ENCODE data around the gene BUD23.
"Not testable (repeated sequence)": the region's sequence is repeated elsewhere in the genome, so short reads cannot be mapped to it uniquely, and the experiment has no call there.

The BUD23 gene

GRCh38 chr7:73720443-73720842 lies 37.0 kb downstream of the BUD23 start:
- not testable (repeated sequence) for DNase-seq

- no peak for DNase-seq
Measured at GRCh38 chr7:73721377-73721817, 38.0 kb downstream of the BUD23 start.

GRCh38 chr7:73722182-73722581 lies 38.8 kb downstream of the BUD23 start:
- DNase-seq: not testable (repeated sequence)

GRCh38 chr7:73722785-73723184 lies 39.4 kb downstream of the BUD23 start:
- DNase-seq: no peak

- DNase-seq: no peak
Measured at GRCh38 chr7:73723813-73724212, 40.4 kb downstream of the BUD23 start.

GRCh38 chr7:73726083-73726466 lies 42.7 kb downstream of the BUD23 start:
- DNase-seq: no peak

GRCh38 chr7:73727952-73728351 lies 44.6 kb downstream of the BUD23 start:
- no peak for DNase-seq

GRCh38 chr7:73728551-73728950 lies 45.2 kb downstream of the BUD23 start:
- DNase-seq: no peak

- no peak for DNase-seq
Measured at GRCh38 chr7:73730485-73730884, 47.1 kb downstream of the BUD23 start.

GRCh38 chr7:73732397-73732796 lies 49.0 kb downstream of the BUD23 start:
- no peak for DNase-seq

- peak; percentile 95 for DNase-seq
Measured at GRCh38 chr7:73734619-73735527, 51.5 kb downstream of the BUD23 start.

- no peak for DNase-seq
Measured at GRCh38 chr7:73735528-73735905, 52.1 kb downstream of the BUD23 start.

GRCh38 chr7:73736885-73737284 lies 53.5 kb downstream of the BUD23 start:
- DNase-seq: no peak

GRCh38 chr7:73737491-73738219 lies 54.3 kb downstream of the BUD23 start:
- DNase-seq: no peak

GRCh38 chr7:73738220-73738611 lies 54.8 kb downstream of the BUD23 start:
- peak; percentile 64 for DNase-seq

- peak; percentile 92 for DNase-seq
Measured at GRCh38 chr7:73738612-73739386, 55.4 kb downstream of the BUD23 start, which contains the start of gene ABHD11. Gene ABHD11, minus strand, starts transcription at chr7:73738802. Its CDS starts 32 bp downstream, at chr7:73738770.

- no peak for DNase-seq
Measured at GRCh38 chr7:73739387-73739767, 56.0 kb downstream of the BUD23 start.

- DNase-seq: no peak
Measured at GRCh38 chr7:73740212-73740611, 56.8 kb downstream of the BUD23 start.

GRCh38 chr7:73740771-73741170 lies 57.4 kb downstream of the BUD23 start:
- DNase-seq: no peak

- DNase-seq: no peak
Measured at GRCh38 chr7:73741600-73741999, 58.2 kb downstream of the BUD23 start.

- no peak for DNase-seq
Measured at GRCh38 chr7:73742338-73742752, 58.9 kb downstream of the BUD23 start.

GRCh38 chr7:73742753-73743641 lies 59.6 kb downstream of the BUD23 start:
- no peak for DNase-seq

All from EL (cell line).